GM12864 (cell line): ENCODE results near the gene GRK1.
"Not testable (repeated sequence)": the region's sequence is repeated elsewhere in the genome, so short reads cannot be mapped to it uniquely, and the experiment has no call there.

Experiments used
- DNase-seq: peaks from one replicate; pipeline ENCODE4 v3.0.0-alpha.2; 2011; ENCODE audit warnings: low read depth
- H3K4me3 ChIP-seq: 2 replicates; pipeline ENCODE4 v1.5.1; 2011; ENCODE audit warnings: mild to moderate bottlenecking, low read depth, low read length, control low read depth
- TF ChIP-seq, protein P1 (sequence below): IDR thresholded peaks from 2 replicates; pipeline ENCODE4 v1.5.1; 2011; ENCODE audit warnings: low read depth, mild to moderate bottlenecking, moderate library complexity, low read length, control low read depth, inconsistent platforms; ENCODE audit errors: missing control alignments

GRK1 gene

DNA sequence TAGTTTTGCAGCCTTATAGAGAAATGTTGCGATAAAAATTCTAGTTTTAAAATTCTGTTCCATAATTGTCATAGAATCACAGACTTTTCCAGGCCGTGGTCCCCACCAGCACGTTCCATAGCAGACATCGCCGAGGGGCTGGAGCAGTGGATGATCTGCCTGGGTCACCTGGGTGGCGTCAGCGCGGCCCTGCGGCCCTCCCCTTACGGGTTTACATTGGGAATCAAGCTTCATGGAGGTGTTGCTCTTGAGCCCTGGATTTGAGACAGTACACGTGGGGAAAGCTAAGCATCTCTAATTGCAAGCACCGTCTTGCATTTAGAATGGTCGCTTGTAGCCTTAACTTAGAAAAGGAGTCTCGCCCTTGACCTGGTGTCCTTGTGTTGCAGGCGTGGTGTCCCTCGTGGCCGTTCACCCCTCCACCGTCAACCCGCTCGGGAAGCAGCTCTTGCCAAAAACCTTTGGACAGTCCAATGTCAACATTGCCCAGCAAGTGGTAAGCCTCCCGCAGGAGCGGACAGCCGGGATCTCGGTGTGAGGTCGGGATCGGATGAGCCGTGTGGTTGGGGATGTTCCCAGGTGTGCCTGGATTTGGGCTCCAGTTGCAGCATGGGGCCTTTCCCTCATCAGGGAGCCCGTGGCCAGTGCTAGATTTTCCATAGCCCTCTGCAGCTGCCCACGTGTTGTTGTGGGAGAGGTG, 44.1 kb upstream of the GRK1 start:
- H3K4me3 ChIP-seq, result no peak overlapping the region
- TF ChIP-seq, protein P1, sequence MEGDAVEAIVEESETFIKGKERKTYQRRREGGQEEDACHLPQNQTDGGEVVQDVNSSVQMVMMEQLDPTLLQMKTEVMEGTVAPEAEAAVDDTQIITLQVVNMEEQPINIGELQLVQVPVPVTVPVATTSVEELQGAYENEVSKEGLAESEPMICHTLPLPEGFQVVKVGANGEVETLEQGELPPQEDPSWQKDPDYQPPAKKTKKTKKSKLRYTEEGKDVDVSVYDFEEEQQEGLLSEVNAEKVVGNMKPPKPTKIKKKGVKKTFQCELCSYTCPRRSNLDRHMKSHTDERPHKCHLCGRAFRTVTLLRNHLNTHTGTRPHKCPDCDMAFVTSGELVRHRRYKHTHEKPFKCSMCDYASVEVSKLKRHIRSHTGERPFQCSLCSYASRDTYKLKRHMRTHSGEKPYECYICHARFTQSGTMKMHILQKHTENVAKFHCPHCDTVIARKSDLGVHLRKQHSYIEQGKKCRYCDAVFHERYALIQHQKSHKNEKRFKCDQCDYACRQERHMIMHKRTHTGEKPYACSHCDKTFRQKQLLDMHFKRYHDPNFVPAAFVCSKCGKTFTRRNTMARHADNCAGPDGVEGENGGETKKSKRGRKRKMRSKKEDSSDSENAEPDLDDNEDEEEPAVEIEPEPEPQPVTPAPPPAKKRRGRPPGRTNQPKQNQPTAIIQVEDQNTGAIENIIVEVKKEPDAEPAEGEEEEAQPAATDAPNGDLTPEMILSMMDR, result no peak
- DNase-seq, result no peak

GRCh38 chr13:113623491-113624234, 43.4 kb upstream of the GRK1 start:
- TF ChIP-seq, protein P1, result no peak
- no peak for DNase-seq
- H3K4me3 ChIP-seq, result no peak overlapping the region

- no peak overlapping the region for H3K4me3 ChIP-seq
- no peak for DNase-seq
- TF ChIP-seq, protein P1, result no peak
Measured at GRCh38 chr13:113624235-113624587, 42.8 kb upstream of the GRK1 start.

GRCh38 chr13:113624640-113625304, 42.2 kb upstream of the GRK1 start:
- H3K4me3 ChIP-seq, DNase-seq: not testable (repeated sequence)

GRCh38 chr13:113625965-113626721, 40.9 kb upstream of the GRK1 start:
- no peak for DNase-seq
- H3K4me3 ChIP-seq, result no peak overlapping the region
- TF ChIP-seq, protein P1, result no peak

GRCh38 chr13:113627136-113627535, 39.9 kb upstream of the GRK1 start:
- no peak overlapping the region for H3K4me3 ChIP-seq
- TF ChIP-seq, protein P1, result no peak
- DNase-seq, result no peak
